HPDE6-E6E7 (cell line): ENCODE results near the gene UBE2J2.

Experiments used
- DNase-seq: peaks from one replicate; pipeline ENCODE4 v3.0.0; 2011; ENCODE audit warnings: missing footprints; ENCODE audit errors: extremely low spot score

UBE2J2 gene

GRCh38 chr1:1240822-1241587, 32.6 kb downstream of the UBE2J2 start:
- DNase-seq: no peak

- no peak for DNase-seq
These were observed 33.3 kb downstream of the UBE2J2 start for GRCh38 chr1:1240348-1240732.

GRCh38 chr1:1239614-1240347, 33.9 kb downstream of the UBE2J2 start:
- DNase-seq: no peak

- no peak for DNase-seq
These were observed 34.4 kb downstream of the UBE2J2 start for GRCh38 chr1:1239227-1239613.

- no peak for DNase-seq
These were observed 34.9 kb downstream of the UBE2J2 start for GRCh38 chr1:1238702-1239178.

GRCh38 chr1:1237874-1238701, 35.6 kb downstream of the UBE2J2 start:
- DNase-seq: no peak

- DNase-seq: no peak
These were observed 36.4 kb downstream of the UBE2J2 start for GRCh38 chr1:1236945-1237873.

GRCh38 chr1:1236176-1236763, 37.4 kb downstream of the UBE2J2 start:
- no peak for DNase-seq

GRCh38 chr1:1235016-1235744, 38.5 kb downstream of the UBE2J2 start:
- DNase-seq: no peak

- no peak for DNase-seq
These were observed 39.4 kb downstream of the UBE2J2 start for GRCh38 chr1:1234180-1234808.

GRCh38 chr1:1233567-1233892, 40.1 kb downstream of the UBE2J2 start:
- DNase-seq: no peak

GRCh38 chr1:1232796-1233566, 40.7 kb downstream of the UBE2J2 start:
- no peak for DNase-seq

- no peak for DNase-seq
These were observed 41.4 kb downstream of the UBE2J2 start, which contains the start of gene B3GALT6 for GRCh38 chr1:1232208-1232795. TSS of gene B3GALT6 (plus strand) at chr1:1232237. CDS start at chr1:1232279, 42 bp downstream.

GRCh38 chr1:1231400-1232207, 42.0 kb downstream of the UBE2J2 start, which contains the start of gene SDF4:
TSS of gene SDF4 (minus strand) at chr1:1232001. CDS start at chr1:1228772, 3,229 bp downstream.
- peak; percentile 99 for DNase-seq

GRCh38 chr1:1230656-1231399, 42.8 kb downstream of the UBE2J2 start:
- DNase-seq: no peak

- DNase-seq: no peak
These were observed 43.9 kb downstream of the UBE2J2 start for GRCh38 chr1:1229770-1230169.
